NCI-H2196 (cell line): Measurements from ENCODE around the gene CA12.
"Not testable (repeated sequence)": the region's sequence is repeated elsewhere in the genome, so short reads cannot be mapped to it uniquely, and the experiment has no call there.

Experiments used
- DNase-seq: peaks from one replicate; lab custom pipeline; 2025; ENCODE audit not compliant: unreplicated experiment; lab: John Stamatoyannopoulos, UW

The CA12 gene

GRCh38 chr15:63339006-63339766 lies 42.5 kb downstream of the CA12 start:
- DNase-seq: peak; percentile 9

GRCh38 chr15:63338170-63338569 lies 43.5 kb downstream of the CA12 start:
- no peak for DNase-seq

- no peak for DNase-seq
Measured at GRCh38 chr15:63337046-63337445, 44.6 kb downstream of the CA12 start.

- no peak for DNase-seq
Measured at GRCh38 chr15:63335543-63336240, 46.0 kb downstream of the CA12 start.

- no peak for DNase-seq
Measured at GRCh38 chr15:63334821-63335220, 46.8 kb downstream of the CA12 start.

GRCh38 chr15:63332367-63333124 lies 49.1 kb downstream of the CA12 start:
- DNase-seq: no peak

- DNase-seq: no peak
Measured at GRCh38 chr15:63331456-63331855, 50.2 kb downstream of the CA12 start.

- DNase-seq: no peak
Measured at GRCh38 chr15:63330926-63331325, 50.7 kb downstream of the CA12 start.

GRCh38 chr15:63329567-63330350 lies 51.9 kb downstream of the CA12 start:
- DNase-seq: peak; percentile 34

- DNase-seq: no peak
Measured at GRCh38 chr15:63327648-63328421, 53.8 kb downstream of the CA12 start.

GRCh38 chr15:63324770-63325169 lies 56.9 kb downstream of the CA12 start:
- DNase-seq: no peak

- DNase-seq: no peak
Measured at GRCh38 chr15:63323798-63324563, 57.7 kb downstream of the CA12 start.

- peak; percentile 8 for DNase-seq
Measured at GRCh38 chr15:63322541-63322940, 59.1 kb downstream of the CA12 start.

GRCh38 chr15:63321462-63321861 lies 60.2 kb downstream of the CA12 start:
- DNase-seq: no peak

GRCh38 chr15:63320981-63321380 lies 60.7 kb downstream of the CA12 start:
- not testable (repeated sequence) for DNase-seq

- DNase-seq: not testable (repeated sequence)
Measured at GRCh38 chr15:63320446-63320845, 61.2 kb downstream of the CA12 start.

GRCh38 chr15:63319065-63319464 lies 62.6 kb downstream of the CA12 start:
- no peak for DNase-seq

GRCh38 chr15:63318344-63318743 lies 63.3 kb downstream of the CA12 start:
- DNase-seq: no peak

- DNase-seq: no peak
Measured at GRCh38 chr15:63314409-63314808, 67.2 kb downstream of the CA12 start.
